Jurkat, Clone E6-1 (cell line): Measurements from ENCODE around the gene REEP3.

Source experiments
- DNase-seq: peaks from one replicate; pipeline ENCODE4 v3.0.0-alpha.2; 2011; ENCODE audit warnings: low read depth, low spot score
- H3K4me3 ChIP-seq: 2 replicates; pipeline ENCODE4 v1.5.1; 2011; ENCODE audit warnings: mild to moderate bottlenecking, low read length, control low read depth, moderate library complexity

The REEP3 gene

DNA sequence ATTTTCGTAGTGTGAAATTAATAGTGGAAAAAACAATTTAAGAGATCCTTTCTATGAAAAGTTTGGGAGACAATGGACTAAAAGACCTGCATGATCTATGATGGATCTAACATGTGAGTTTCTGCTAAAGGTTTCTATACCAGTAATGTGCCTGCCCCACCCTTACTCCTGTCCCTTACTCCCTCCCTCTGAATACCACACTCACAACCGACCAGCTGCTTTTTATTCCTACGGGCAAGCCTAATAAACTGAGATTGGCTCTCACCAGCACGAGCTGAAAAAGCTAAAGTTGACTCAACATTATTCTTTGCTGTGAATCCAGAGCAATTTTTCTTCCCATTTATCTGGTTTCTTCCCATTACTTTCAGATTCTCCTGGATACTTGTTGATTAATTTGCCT lies 17.8 kb upstream of the REEP3 start:
- no peak for DNase-seq

DNA sequence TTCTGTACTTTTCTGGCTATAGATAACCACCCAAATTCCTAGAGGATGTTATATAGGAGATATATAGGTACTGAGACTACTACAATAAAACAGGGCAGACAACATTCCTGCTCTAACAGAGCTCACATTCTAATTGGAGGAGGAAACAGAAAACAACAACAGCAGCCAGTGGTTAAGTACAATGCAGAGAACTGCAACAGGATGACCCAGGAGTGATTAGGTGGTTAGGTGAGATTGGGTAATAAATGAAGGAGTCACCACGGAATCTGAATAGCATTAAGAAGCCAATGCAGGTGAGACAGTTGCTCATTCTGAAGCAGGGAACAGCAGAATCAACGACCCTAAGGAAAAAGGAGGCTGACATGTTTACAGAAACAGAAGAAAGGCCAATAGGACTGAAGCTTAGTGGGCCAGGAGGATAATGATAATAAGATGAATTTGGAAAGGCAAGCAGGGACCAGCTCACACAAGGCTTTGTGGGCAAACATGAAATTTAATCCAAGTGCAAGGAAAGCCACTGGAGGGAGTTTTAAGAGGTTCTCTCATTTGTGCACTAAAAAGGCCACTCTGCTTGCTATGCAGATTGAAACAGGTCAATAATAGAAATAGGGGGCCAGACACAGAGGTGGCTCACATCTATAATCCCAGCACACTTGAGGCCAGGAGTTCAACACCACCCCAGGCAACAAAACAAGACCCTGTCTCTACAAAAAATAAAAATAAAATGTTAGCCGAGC lies 16.9 kb upstream of the REEP3 start:
- H3K4me3 ChIP-seq, result no peak overlapping the region
- no peak for DNase-seq

More for the DNA sequence above, 17.8 kb upstream of the REEP3 start:
- no peak overlapping the region for H3K4me3 ChIP-seq

DNA sequence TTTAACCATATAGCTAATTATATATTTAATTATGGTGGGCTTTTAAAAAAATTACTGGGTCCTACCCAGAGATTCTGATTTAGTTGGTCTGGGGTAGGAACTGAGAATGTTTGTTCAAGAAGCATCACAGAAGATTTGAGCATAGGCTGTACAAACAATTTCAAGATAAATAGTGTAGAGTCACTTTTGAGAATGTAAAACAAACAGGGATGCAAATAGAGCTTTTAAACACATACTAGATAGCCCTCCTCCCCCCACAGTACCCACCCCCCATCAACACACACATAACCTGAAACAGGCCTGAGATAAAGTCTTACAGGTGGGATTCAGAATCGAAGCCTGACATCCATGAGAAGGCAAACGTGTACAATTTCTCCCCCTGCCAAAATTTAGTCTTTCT lies 15.6 kb upstream of the REEP3 start:
- no peak for DNase-seq
- H3K4me3 ChIP-seq, result no peak overlapping the region

DNA sequence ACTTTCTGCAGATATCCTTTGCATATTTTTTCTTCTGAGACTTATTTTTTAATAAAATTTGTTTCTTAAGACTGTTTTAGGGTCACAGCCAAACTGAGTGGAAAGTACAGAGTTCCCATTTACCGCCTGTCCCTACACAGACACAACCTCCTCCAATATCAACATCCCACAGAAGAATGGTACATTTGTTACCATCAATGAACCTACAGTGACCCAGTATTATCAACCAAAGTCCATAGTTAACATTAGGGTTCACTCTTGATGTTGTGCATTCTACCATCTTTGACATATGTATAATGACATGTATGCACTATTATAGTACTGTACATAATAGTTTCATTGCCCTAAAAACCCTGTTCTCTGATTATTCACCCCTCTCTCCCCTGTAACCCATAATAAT lies 14.6 kb upstream of the REEP3 start:
- H3K4me3 ChIP-seq, result no peak overlapping the region
- DNase-seq, result no peak

DNA sequence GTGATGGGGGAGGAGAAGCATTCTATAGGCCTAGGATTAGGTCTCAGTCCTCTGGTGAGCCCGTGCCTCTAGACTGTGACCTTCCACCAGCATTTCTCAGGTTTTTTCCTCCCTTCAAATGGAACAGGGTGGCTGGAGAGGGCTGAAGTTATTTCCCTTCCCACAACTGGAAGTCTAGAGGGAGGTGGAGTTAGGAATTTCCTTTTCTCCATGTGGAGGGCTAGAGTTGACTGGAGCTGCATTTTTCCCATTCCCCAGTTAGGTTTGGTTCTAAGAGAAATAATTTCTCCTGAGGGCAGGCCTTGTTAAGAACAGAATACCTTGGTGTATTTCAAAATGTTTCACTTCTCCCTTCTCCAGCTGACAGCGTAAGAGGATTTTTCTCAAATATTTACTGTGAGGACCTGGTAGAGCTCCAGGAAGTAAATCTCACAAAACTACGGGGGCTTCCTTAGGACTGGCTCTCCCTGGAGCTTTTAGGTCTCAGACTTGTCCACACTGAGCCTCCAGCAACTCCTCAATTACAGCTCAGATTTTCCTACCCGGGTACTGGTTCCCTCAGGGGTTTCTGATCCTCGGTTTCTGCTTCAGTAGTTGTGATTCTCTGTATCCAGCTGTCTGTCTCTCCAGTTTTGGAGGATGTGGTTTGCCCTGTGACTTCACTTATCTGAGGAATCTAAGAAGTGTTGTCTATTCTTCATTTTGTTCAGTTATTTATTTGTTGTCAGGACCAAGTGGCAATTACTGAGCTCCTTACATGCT lies 6.0 kb upstream of the REEP3 start:
- H3K4me3 ChIP-seq, result no peak overlapping the region
- peak; percentile 70 for DNase-seq

DNA sequence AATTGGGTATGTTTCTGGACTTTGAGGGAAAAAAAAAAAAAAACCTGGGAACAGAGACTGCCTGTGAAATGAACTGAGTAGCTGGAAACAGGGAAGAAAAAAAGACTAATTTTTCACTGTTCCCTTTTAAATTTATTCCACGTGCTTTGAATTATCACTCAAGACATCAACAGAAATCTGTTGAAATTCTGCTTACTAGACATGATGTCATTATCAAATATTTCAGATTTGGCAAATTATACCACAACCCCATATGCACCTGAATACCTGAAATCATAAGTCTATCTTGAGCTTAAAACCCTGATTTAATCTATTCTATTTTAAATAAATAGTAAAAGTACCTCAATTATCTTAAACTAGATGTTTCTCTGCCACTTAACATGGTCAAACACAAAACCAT lies 5.0 kb upstream of the REEP3 start:
- DNase-seq, result no peak
- H3K4me3 ChIP-seq, result no peak overlapping the region

DNA sequence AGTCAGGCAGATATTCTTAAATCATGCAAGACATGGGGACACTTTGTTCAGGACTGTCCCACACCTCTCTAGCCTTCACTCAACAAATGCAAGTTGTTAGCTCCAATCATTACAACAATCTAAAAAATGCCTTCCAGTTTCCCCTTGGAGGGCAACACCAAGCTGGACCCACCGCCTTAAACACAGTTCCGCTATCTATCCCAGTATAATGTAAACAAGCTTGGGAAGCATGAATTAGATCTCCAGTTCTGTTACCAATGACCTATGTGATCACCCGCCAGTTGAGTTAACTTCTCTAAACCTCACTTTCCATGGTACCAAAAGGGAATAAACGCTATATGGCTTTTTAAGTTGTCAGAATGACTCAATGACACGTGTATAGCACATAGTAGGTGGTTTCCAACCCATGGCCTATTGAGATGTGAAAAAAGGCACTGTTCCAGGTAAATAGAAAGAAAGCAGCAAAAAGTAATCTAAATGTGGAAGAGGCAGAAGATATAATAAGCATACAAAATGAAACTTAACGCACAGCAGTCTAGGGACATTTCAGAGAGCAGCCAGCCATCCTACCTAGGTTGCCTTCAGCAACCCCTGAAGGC lies 2.4 kb upstream of the REEP3 start:
- no peak overlapping the region for H3K4me3 ChIP-seq
- DNase-seq, result no peak

DNA sequence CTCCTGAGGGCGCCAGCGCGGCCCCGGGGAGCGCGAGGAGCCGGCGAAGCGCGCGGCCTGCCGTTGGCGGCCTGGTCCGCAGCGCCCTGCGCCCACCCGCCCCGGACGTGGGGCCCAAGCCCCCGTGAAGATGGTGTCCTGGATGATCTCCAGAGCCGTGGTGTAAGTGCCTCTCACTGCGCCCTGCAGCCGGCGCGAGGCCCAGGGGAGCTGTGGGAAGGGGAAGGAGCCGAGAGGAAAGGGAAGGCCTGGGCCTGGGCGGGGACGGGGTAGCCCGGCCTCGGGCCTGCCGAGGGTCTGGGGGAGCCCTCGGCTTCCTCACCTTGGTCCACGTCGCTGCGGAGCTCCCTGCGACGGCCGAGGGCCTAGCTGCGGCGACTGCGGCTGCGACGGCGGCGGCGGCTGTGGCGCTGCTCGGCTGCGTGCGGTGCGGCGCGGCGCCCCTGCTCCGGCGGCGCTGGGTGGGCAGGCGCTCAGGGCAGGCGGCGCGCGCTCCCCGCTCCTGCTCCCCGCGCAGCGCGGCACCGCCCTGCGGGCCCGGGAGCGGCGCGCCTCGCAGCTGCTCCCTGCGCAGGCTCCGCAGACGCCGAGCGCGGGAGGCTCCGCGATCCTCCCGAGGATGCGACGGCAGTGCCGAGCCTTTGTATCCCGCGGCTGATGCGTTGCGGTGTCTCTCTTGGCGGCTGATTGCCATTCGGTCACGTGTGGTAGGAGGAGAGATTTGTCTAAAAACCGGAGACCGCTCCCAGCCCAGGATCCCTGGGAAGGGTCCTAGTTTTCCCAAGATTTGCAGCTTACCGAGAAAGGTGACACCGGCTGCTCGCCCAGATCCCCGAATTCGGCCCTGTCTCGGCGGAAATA lies 445 bp downstream of the REEP3 start:
- peak; percentile 60 for DNase-seq
- peak overlapping the region; percentile 87 for H3K4me3 ChIP-seq

DNA sequence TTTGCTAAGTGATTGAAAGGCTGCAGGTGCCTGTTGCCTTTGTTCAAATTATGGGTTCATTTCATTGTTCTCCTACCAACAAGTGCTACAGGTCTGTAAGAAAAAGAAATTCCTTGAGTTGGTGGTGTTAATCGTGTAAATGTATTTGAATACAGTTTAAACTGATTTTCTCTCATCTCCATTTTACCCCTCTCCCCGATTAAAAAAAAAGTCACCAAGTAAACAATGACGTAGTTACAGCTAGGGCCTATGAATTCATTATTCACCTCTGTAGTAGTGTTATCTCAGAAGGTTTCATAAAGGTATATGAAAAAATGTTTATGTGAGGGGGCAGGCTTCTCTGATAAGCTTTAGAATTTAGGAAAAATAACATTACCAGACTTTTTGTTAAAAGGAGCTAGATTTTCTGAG lies 1.1 kb downstream of the REEP3 start:
- peak; percentile 46 for DNase-seq

DNA sequence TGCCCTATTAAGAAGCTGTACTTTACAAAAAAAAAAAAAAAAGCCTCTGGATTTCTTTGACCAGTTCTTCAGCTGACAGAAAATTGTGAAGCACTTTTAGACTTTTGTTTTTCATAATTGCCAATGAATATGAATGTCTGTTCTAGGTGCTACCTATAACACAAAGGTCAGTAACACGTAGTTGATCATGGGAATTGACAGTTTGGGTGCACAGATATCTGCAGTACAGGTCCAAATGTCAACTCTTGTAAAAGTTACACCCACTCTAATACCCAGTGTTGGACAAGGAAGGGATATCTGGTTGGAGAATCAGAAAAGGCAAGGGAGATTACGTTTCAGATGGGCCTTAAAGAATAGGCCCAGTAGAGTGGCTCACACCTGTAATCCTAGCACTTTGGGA lies 1.8 kb downstream of the REEP3 start:
- DNase-seq, result no peak
- no peak overlapping the region for H3K4me3 ChIP-seq

More for the DNA sequence above, 1.1 kb downstream of the REEP3 start:
- peak overlapping the region; percentile 87 for H3K4me3 ChIP-seq

DNA sequence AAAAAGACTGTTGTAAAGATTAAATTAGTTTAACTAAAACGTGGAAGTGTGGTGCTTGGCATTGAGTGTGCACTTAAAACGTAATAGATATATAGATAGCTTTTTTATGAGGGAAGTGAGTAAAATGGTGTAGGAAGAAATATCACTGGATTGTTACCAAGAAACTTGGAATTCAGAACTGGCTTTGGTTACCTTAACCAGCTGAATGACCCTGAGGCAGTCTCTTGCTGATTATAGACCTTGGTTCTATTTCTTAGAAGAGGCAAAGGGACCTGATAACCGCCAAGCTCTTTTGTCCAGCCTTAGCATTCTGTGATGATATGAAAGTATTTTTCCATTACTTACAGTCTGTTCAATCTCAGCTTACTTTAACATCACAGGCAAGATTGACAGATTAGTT lies 3.8 kb downstream of the REEP3 start:
- no peak overlapping the region for H3K4me3 ChIP-seq
- no peak for DNase-seq

DNA sequence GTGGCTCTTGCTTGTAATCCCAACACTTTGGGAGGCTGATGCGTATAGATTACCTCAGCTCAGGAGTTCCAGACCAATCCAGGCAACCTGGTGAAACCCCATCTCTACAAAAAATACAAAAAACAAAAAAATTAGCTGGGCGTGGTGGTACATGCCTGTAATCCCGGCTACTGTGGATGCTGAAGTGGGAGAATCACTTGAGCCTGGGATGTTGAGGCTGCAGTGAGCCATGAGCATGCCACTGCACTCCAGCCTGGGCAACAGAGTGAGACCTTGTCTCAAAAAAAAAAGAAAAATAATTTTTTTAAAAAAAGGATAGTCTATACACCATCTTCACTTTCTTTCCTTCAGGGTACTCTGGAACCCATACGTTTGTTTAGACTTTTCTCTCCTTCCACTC lies 6.2 kb downstream of the REEP3 start:
- no peak for DNase-seq
- no peak overlapping the region for H3K4me3 ChIP-seq

DNA sequence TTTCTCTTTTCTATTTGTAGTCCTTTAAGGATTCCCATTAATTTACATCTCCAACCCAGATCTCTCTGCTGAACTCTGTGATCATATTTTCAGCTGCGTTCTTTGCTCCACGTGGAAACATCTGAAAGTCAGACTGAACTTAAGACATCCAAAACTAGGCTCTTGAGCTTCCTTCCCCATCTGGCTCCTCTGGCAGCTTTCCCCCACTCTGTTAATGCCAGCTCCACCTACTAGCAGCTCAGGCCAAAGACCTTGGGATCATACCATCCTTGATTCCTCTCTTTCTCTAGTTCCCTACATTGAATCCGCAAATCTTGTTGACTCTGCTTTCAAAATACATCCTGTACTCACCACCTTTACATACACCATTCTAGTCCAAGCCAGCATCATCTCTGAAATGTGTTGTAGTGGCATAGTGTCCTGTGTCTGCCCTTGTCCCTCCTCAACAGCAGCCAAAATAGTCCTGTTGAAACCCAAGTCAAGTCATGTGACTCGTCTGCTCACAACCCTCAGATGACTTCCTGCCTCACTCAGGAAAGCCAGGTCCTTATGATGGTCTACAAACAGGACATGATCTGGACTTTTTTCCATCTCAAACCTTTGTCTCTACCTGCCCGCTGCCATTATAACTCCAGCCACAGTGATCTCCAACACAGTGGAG lies 7.0 kb downstream of the REEP3 start:
- no peak for DNase-seq
- H3K4me3 ChIP-seq, result no peak overlapping the region

DNA sequence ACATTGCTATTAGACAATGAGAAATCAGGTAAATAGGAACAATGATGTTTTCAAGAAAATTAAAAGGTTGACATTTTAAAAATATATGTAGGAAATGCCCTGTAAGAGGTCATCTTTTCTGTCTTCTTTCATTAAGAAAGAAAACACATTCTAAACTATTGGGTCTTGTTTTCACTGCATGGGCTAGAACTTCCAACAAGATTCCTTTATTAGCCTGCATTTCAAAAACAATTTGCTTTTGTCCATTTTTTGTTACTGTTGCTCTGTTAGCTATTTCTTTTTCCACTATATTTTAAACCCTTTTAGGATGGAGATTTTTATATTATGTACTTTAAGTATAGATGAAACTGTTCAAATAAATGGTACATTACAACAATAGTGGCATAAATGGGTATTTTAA lies 9.2 kb downstream of the REEP3 start:
- no peak overlapping the region for H3K4me3 ChIP-seq
- no peak for DNase-seq

DNA sequence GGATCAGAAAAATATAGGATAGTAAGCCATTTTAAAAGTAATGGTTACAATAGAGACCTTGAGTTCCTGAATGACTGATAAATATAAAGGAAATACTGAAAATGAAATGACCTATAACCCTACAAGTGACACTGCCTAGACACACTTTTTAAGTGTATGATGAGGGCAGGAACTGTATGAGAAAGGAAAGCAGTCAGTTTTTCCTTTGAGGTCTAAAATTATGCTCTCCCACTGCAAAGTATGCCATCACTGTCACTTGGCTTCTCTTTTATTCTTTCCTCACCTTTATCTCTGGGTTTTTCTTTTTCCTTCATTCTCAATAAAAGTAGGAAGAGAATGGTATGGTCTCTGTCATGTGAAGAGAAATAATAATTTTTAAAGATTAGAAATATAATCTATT lies 13.5 kb downstream of the REEP3 start:
- no peak for DNase-seq
- H3K4me3 ChIP-seq, result no peak overlapping the region

DNA sequence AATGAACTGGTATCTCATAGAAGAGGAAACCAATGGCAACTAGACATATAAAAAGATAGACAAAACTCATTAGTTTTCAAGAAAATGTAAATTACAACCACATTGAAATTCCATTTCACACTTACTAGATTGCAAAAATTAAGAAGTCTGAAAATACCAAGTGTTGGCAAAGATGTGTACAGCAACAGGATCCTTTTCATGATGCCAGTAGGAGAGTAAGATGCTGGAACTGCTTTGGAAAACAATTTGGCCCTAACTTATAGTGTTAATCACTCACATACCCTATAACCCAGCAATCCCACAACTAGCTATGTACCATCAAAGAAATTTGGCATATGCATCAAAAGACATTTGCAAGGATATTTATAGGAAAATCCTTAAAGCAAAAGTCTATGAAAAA lies 15.5 kb downstream of the REEP3 start:
- no peak for DNase-seq
- no peak overlapping the region for H3K4me3 ChIP-seq

DNA sequence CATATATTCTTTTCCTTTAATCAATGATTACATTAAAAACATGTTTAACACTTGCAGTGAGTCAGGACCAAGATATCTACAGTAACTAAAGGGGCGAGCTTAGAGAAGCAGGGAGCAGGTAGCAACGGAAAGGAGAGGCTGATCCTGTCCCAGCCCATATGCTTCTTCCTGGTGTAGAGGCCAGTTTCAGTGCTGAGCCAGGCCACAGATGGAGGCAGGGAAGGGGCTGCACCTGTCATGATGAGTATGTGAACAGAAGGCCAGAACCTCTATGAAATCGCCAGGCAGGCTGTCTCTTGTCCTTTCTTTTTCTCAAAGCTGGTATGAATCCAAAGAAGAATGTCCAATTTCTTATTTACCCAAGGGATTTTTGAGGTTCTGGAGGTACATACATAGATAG lies 16.3 kb downstream of the REEP3 start:
- no peak overlapping the region for H3K4me3 ChIP-seq
- DNase-seq, result no peak

DNA sequence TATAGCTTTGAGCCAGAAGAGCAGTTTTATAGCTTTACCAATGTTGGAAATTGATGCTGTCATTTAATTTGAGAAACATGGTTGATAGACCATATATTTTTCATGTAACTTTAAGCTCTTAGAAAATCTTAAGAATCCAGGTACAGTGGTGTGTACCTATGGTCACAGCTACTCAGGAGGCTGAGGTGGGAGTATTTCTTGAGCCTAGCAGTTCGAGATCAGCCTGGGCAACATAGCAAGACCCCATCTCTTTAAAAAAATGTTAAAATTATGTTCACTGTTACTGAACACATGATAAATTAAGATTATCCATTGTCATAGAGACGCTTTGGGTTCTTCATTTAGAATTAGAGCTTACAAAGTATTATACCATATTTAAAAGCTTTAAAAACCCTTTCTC lies 18.2 kb downstream of the REEP3 start:
- no peak overlapping the region for H3K4me3 ChIP-seq

DNA sequence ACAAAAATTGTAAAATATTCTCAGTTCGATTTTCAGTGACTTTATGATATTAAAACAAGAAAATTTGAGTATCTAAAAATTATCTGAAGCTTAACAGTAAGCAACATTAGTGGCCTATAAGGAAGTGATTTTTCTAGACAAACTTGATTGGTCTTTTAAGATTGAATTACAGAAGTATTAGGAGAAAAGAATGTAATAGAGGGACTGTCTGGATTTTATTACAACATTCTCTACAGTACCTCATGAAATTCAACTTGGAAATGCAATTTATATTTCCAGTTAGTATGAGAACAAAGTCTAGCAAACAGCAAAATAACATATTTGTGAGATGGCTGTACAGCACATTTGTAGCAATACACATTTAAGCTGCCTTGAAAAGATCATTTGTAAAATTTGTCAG lies 18.8 kb downstream of the REEP3 start:
- no peak for DNase-seq

More for the DNA sequence above, 18.2 kb downstream of the REEP3 start:
- DNase-seq, result no peak

More for the DNA sequence above, 18.8 kb downstream of the REEP3 start:
- H3K4me3 ChIP-seq, result no peak overlapping the region
